H9 (cell line): ENCODE measurements around the gene CFAP61. TPM values are rescaled to one million over a fixed set of nuclear protein-coding genes. Genes with fewer than 3 reads are reported as not detected.

Source experiments
- DNase-seq: peaks from one replicate; pipeline ENCODE4 v3.0.0-alpha.2; 2017
- H2AFZ ChIP-seq: one replicate; pipeline ENCODE4 v1.6.1; 2013; ENCODE audit warnings: mild to moderate bottlenecking, low read length, control low read depth, moderate library complexity
- H2AK5ac ChIP-seq: 2 replicates; pipeline ENCODE4 v1.6.1; 2013; ENCODE audit warnings: low read length, control low read depth, mixed read lengths; ENCODE audit not compliant: insufficient read length
- H2BK120ac ChIP-seq: one replicate; pipeline ENCODE4 v1.6.1; 2013; ENCODE audit warnings: low read depth, mild to moderate bottlenecking, low read length, control low read depth, inconsistent platforms; ENCODE audit not compliant: poor library complexity, severe bottlenecking
- H2BK12ac ChIP-seq: 2 replicates; pipeline ENCODE4 v1.6.1; 2013; ENCODE audit warnings: low read length, control low read depth, mixed read lengths, low read depth; ENCODE audit not compliant: insufficient read length
- H2BK15ac ChIP-seq: 2 replicates; pipeline ENCODE4 v1.6.1; 2013; ENCODE audit warnings: low read depth, low read length, control low read depth
- H2BK20ac ChIP-seq: one replicate; pipeline ENCODE4 v1.6.1; 2013; ENCODE audit warnings: low read depth, mild to moderate bottlenecking, low read length, control low read depth, inconsistent platforms; ENCODE audit not compliant: poor library complexity, severe bottlenecking
- H2BK5ac ChIP-seq: 2 replicates; pipeline ENCODE4 v1.6.1; 2013; ENCODE audit warnings: low read length, control low read depth, mixed read lengths; ENCODE audit not compliant: insufficient read length
- H3K14ac ChIP-seq: 2 replicates; pipeline ENCODE4 v1.6.1; 2013; ENCODE audit warnings: low read length, control low read depth; ENCODE audit not compliant: insufficient read depth
- H3K18ac ChIP-seq: 2 replicates; pipeline ENCODE4 v1.6.1; 2013; ENCODE audit warnings: low read depth, mild to moderate bottlenecking, mixed read lengths, low read length, control low read depth; ENCODE audit not compliant: insufficient read length
- H3K23ac ChIP-seq: 2 replicates; pipeline ENCODE4 v1.6.1; 2013; ENCODE audit warnings: low read length, control low read depth, mixed read lengths, low read depth; ENCODE audit not compliant: insufficient read length
- H3K23me2 ChIP-seq: 2 replicates; pipeline ENCODE4 v1.6.1; 2013; ENCODE audit warnings: low read depth, mild to moderate bottlenecking, mixed read lengths, low read length, control low read depth; ENCODE audit not compliant: insufficient read length, poor library complexity, severe bottlenecking
- H3K27ac ChIP-seq: 2 replicates; pipeline ENCODE4 v1.5.1; 2013; ENCODE audit warnings: low read length, control low read depth, mixed read lengths, low read depth; ENCODE audit not compliant: insufficient read length
- H3K27me3 ChIP-seq: 2 replicates; pipeline ENCODE4 v1.6.1; 2013; ENCODE audit warnings: low read length, control low read depth, inconsistent platforms; ENCODE audit not compliant: insufficient read depth
- H3K4ac ChIP-seq: 2 replicates; pipeline ENCODE4 v1.6.1; 2013; ENCODE audit warnings: low read depth, mild to moderate bottlenecking, control low read depth, inconsistent platforms, low read length, moderate library complexity
- H3K4me1 ChIP-seq: 2 replicates; pipeline ENCODE4 v1.6.1; 2013; ENCODE audit warnings: low read length, control low read depth, inconsistent platforms; ENCODE audit not compliant: insufficient read depth
- H3K4me2 ChIP-seq: 2 replicates; pipeline ENCODE4 v1.6.1; 2013; ENCODE audit warnings: low read length, control low read depth, mixed read lengths; ENCODE audit not compliant: insufficient read length, insufficient read depth
- H3K56ac ChIP-seq: 2 replicates; pipeline ENCODE4 v1.6.1; 2013; ENCODE audit warnings: low read depth, mild to moderate bottlenecking, mixed read lengths, low read length, control low read depth; ENCODE audit not compliant: insufficient read length
- H3K79me1 ChIP-seq: 2 replicates; pipeline ENCODE4 v1.6.1; 2013; ENCODE audit warnings: low read depth, mild to moderate bottlenecking, moderate library complexity, low read length, control low read depth, inconsistent platforms; ENCODE audit not compliant: insufficient read depth, poor library complexity, severe bottlenecking
- H3K79me2 ChIP-seq: 2 replicates; pipeline ENCODE4 v1.6.1; 2013; ENCODE audit warnings: low read length, control low read depth, inconsistent platforms; ENCODE audit not compliant: insufficient read depth
- H3K9ac ChIP-seq: 2 replicates; pipeline ENCODE4 v1.6.1; 2013; ENCODE audit warnings: low read length, control low read depth, mixed read lengths; ENCODE audit not compliant: insufficient read length; ENCODE audit errors: extremely low read depth
- H3K9me3 ChIP-seq: one replicate; pipeline ENCODE4 v1.6.1; 2013; ENCODE audit warnings: low read depth, low read length, inconsistent platforms; ENCODE audit not compliant: control insufficient read depth
- H3T11ph ChIP-seq: one replicate; pipeline ENCODE4 v1.6.1; 2013; ENCODE audit warnings: mild to moderate bottlenecking, low read length, control low read depth, inconsistent platforms
- H4K20me1 ChIP-seq: one replicate; pipeline ENCODE4 v1.6.1; 2013; ENCODE audit not compliant: control insufficient read depth, insufficient read length, insufficient read depth
- H4K5ac ChIP-seq: 2 replicates; pipeline ENCODE4 v1.6.1; 2013; ENCODE audit warnings: low read depth, mild to moderate bottlenecking, mixed read lengths, low read length, control low read depth; ENCODE audit not compliant: insufficient read length
- H4K8ac ChIP-seq: replicated peaks from 2 replicates; pipeline ENCODE4 v1.6.1; 2013; ENCODE audit warnings: low read length, control low read depth, mixed read lengths, low read depth; ENCODE audit not compliant: insufficient read length
- H4K91ac ChIP-seq: 2 replicates; pipeline ENCODE4 v1.6.1; 2013; ENCODE audit warnings: low read depth, mild to moderate bottlenecking, moderate library complexity, mixed read lengths, low read length, control low read depth; ENCODE audit not compliant: insufficient read length
- H3K27ac Mint-ChIP-seq, 3 experiments: 2 replicates in 2 of 3; 3 replicates in 1 of 3; pipeline ENCODE4 v1.8.0; 2020 to 2021; ENCODE audit warnings: mixed read lengths in 3 of 3, mild to moderate bottlenecking in 1 of 3, moderate library complexity in 1 of 3
- H3K27me3 Mint-ChIP-seq: 2 replicates; pipeline ENCODE4 v1.8.0; 2021; ENCODE audit warnings: low read depth, mild to moderate bottlenecking, moderate library complexity, mixed read lengths
- H3K36me3 Mint-ChIP-seq, 3 experiments: 2 replicates in 2 of 3; 3 replicates in 1 of 3; pipeline ENCODE4 v1.8.0; 2020 to 2021; ENCODE audit warnings: low read depth in 3 of 3, mixed read lengths in 3 of 3; ENCODE audit not compliant: insufficient read depth in 1 of 3
- H3K4me1 Mint-ChIP-seq, 2 experiments: 2 replicates each; pipeline ENCODE4 v1.8.0; 2020; ENCODE audit warnings: mixed read lengths in 2 of 2
- H3K4me3 Mint-ChIP-seq, 2 experiments: 2 replicates in 1 of 2; 3 replicates in 1 of 2; pipeline ENCODE4 v1.8.0; 2020 to 2021; ENCODE audit warnings: mild to moderate bottlenecking in 2 of 2, mixed read lengths in 2 of 2, moderate library complexity in 1 of 2
- H3K9me3 Mint-ChIP-seq, 2 experiments: 2 replicates in 1 of 2; 3 replicates in 1 of 2; pipeline ENCODE4 v1.8.0; 2020; ENCODE audit warnings: mild to moderate bottlenecking in 2 of 2, mixed read lengths in 2 of 2, moderate library complexity in 1 of 2
- WGBS: extraction: QIAGEN DNeasy Blood & Tissue Kit; methylation state at CpG from one replicate; pipeline ENCODE4 v1.1.7; 2013; ENCODE audit warnings: missing lambda C conversion rate, low lambda C conversion rate, mixed read lengths; ENCODE audit not compliant: insufficient read length; ENCODE audit errors: extremely low coverage; 5-methylcytosine and 5-hydroxymethylcytosine counted together
- total RNA-seq: library from RNA; stranded (reverse); gene quantifications from 2 replicates; pipeline ENCODE4 v1.2.1, GENCODE V29; 2021
- TF ChIP-seq, protein P1 (sequence below): fragments of 200-600 bp; sonication (generic); conservative IDR thresholded peaks from 3 replicates; pipeline ENCODE4 v1.8.0; 2021; ENCODE audit warnings: antibody characterized with exemption, mild to moderate bottlenecking

The CFAP61 gene
- total RNA-seq, 1 experiment from 2014 or later: 0.44 TPM

DNA sequence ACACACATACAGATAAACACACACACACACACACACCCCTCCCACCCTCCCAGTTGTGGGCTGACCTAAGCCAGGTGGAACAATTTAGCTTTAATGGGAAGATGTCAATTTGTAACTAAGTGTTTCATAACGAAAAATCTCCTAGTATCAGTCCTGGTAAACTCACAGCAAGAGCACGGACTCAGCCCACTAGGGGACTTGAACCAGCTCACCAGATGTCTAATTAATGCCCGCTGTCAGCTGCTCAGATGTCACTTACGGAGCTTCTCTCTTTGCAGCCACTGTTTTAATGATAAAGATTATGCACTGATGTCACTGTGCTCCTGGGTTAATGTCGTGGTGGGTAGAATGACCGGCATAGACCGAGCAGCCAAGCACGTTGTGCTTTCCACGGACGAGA, 199.0 kb downstream of the CFAP61 start:
- no peaks in the 10 kb centered on the region for H3K9me3 ChIP-seq
- Mint-ChIP-seq H3K9me3 (no peaks in the 10 kb centered on the region), H3K4me1 (peaks cover 4 to 11% of the 10 kb centered on the region in 2 experiments), H3K27ac (no peak overlapping the region), H3K36me3 (no peaks in the 10 kb centered on the region; a peak in 1 of 7 replicates), H3K4me3 (no peak overlapping the region), H3K27me3 (no peaks in the 10 kb centered on the region; the same call in 1 of the 2 replicates)
- no peak overlapping the region for H4K5ac ChIP-seq
- H2AK5ac ChIP-seq: no peak overlapping the region
- H4K20me1 ChIP-seq: no peaks in the 10 kb centered on the region
- DNase-seq: no peak
- H3K4me1 ChIP-seq: no peaks in the 10 kb centered on the region
- H3K4ac ChIP-seq: no peak overlapping the region
- H2BK5ac ChIP-seq: no peak overlapping the region
- no peak overlapping the region for H3K56ac ChIP-seq
- no peaks in the 10 kb centered on the region for H3K79me1 ChIP-seq
- H3K9ac ChIP-seq: no peak overlapping the region
- H4K8ac ChIP-seq: no peak overlapping the region
- no peak overlapping the region for H2BK12ac ChIP-seq
- no peak overlapping the region for H3K14ac ChIP-seq
- H3K27me3 ChIP-seq: no peaks in the 10 kb centered on the region
- no peak overlapping the region for H2BK20ac ChIP-seq
- TF ChIP-seq, protein P1, sequence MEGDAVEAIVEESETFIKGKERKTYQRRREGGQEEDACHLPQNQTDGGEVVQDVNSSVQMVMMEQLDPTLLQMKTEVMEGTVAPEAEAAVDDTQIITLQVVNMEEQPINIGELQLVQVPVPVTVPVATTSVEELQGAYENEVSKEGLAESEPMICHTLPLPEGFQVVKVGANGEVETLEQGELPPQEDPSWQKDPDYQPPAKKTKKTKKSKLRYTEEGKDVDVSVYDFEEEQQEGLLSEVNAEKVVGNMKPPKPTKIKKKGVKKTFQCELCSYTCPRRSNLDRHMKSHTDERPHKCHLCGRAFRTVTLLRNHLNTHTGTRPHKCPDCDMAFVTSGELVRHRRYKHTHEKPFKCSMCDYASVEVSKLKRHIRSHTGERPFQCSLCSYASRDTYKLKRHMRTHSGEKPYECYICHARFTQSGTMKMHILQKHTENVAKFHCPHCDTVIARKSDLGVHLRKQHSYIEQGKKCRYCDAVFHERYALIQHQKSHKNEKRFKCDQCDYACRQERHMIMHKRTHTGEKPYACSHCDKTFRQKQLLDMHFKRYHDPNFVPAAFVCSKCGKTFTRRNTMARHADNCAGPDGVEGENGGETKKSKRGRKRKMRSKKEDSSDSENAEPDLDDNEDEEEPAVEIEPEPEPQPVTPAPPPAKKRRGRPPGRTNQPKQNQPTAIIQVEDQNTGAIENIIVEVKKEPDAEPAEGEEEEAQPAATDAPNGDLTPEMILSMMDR: no peak
- H3T11ph ChIP-seq: no peak overlapping the region
- H3K27ac ChIP-seq: no peak overlapping the region
- H3K23me2 ChIP-seq: no peaks in the 10 kb centered on the region
- no peak overlapping the region for H2AFZ ChIP-seq
- H3K4me2 ChIP-seq: no peak overlapping the region
- no peak overlapping the region for H2BK120ac ChIP-seq
- no peaks in the 10 kb centered on the region for H3K79me2 ChIP-seq
- H2BK15ac ChIP-seq: no peak overlapping the region
- H4K91ac ChIP-seq: no peak overlapping the region
- WGBS: no CpG with 5 or more reads among the region's 10 CpGs
- H3K23ac ChIP-seq: no peak overlapping the region
- no peak overlapping the region for H3K18ac ChIP-seq
